MCF 10A (cell line): Measurements from ENCODE around the gene CDK15. TPM values are rescaled to one million over a fixed set of nuclear protein-coding genes. Genes with fewer than 3 reads are reported as not detected.
"Not testable (repeated sequence)": the region's sequence is repeated elsewhere in the genome, so short reads cannot be mapped to it uniquely, and the experiment has no call there.

Experiments used
- BruUV-seq: library from RNA; stranded (reverse); fragments of 400-500 nt; replicated peaks from 2 replicates; lab custom pipeline; 2021; lab: Mats Ljungman, UMichigan
- CTCF ChIA-PET: fragments of 300-600 bp; sonication (Branson Sonifier 250); formaldehyde crosslinking; extraction: SDS; loops from one replicate; lab custom pipeline; 2021; ENCODE audit warnings: antibody characterized with exemption, inconsistent platforms; lab: Yijun Ruan, JAX
- POLR2A ChIA-PET: fragments of 300-600, 350-650 bp; sonication (Branson Sonifier 250); formaldehyde crosslinking; extraction: SDS; loops from one replicate; lab custom pipeline; 2020; ENCODE audit warnings: antibody characterized with exemption, inconsistent platforms; lab: Yijun Ruan, JAX
- DNase-seq: peaks from one replicate; pipeline ENCODE4 v3.0.0-alpha.2; 2018; ENCODE audit not compliant: unreplicated experiment
- H3K27ac Mint-ChIP-seq: one replicate; pipeline ENCODE4 v1.8.0; 2022; ENCODE audit warnings: mild to moderate bottlenecking, low read depth, mixed read lengths; ENCODE audit not compliant: unreplicated experiment
- H3K27me3 Mint-ChIP-seq: one replicate; pipeline ENCODE4 v1.8.0; 2022; ENCODE audit warnings: mixed read lengths; ENCODE audit not compliant: insufficient read depth, unreplicated experiment
- H3K36me3 Mint-ChIP-seq: one replicate; pipeline ENCODE4 v1.8.0; 2022; ENCODE audit warnings: mild to moderate bottlenecking, moderate library complexity, mixed read lengths; ENCODE audit not compliant: insufficient read depth, unreplicated experiment
- H3K4me1 Mint-ChIP-seq: one replicate; pipeline ENCODE4 v1.8.0; 2022; ENCODE audit warnings: mixed read lengths; ENCODE audit not compliant: insufficient read depth, unreplicated experiment
- H3K4me3 Mint-ChIP-seq: one replicate; pipeline ENCODE4 v1.8.0; 2022; ENCODE audit warnings: mild to moderate bottlenecking, moderate library complexity, mixed read lengths; ENCODE audit not compliant: unreplicated experiment
- H3K9me3 Mint-ChIP-seq: one replicate; pipeline ENCODE4 v1.8.0; 2022; ENCODE audit warnings: mixed read lengths; ENCODE audit not compliant: unreplicated experiment
- CTCF ChIP-seq: fragments of 200-600 bp; IDR thresholded peaks from one replicate; pipeline ENCODE4 v1.8.0; 2022; ENCODE audit warnings: antibody characterized with exemption, mild to moderate bottlenecking; ENCODE audit not compliant: unreplicated experiment
- intact Hi-C: fragments of 100-400 bp; cut with micrococcal nuclease; formaldehyde crosslinking; loops from 2 replicates; pipeline ENCODE4 v1.14.1; 2022
- total RNA-seq: library from RNA; stranded (reverse); gene quantifications from 2 replicates; pipeline ENCODE4 v1.2.3, GENCODE V29; 2022

Gene CDK15
- total RNA-seq, 1 experiment from 2014 or later = not detected

DNA sequence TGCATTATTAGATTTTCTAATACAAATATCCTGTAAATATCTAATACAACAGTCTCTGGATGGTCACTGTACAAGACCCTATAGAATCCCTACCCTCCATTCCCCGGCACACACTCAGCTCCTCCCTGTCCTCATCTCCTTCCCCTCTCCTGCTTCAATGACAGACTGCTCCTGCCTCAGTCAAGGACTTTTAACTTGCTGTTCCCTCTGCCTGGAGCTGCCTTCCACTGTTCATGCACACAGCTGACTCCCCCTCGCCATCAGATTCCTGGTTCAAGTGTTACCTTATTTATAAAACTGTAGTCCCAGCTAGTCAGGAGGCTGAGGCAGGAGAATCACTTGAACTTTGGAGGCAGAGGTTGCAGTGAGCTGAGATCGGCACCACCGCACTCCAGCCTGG lies 3.3 kb downstream of the CDK15 start:
- no TSS peak for BruUV-seq
- Mint-ChIP-seq H3K27me3 (no peaks in the 10 kb centered on the region), H3K36me3 (no peaks in the 10 kb centered on the region), H3K4me3 (no peak overlapping the region), H3K9me3 (no peaks in the 10 kb centered on the region), H3K27ac (no peak overlapping the region), H3K4me1 (no peaks in the 10 kb centered on the region)
- ChIA-PET POLR2A (no interaction called here), CTCF (interaction anchor here (0.8 kb wide), 1 partner anchor 13 kb away, joined by 3 read pairs; no protein-coding TSS in a partner anchor)
- no peak for TF ChIP-seq CTCF
- DNase-seq = no peak
- intact Hi-C loops = no loop called here

DNA sequence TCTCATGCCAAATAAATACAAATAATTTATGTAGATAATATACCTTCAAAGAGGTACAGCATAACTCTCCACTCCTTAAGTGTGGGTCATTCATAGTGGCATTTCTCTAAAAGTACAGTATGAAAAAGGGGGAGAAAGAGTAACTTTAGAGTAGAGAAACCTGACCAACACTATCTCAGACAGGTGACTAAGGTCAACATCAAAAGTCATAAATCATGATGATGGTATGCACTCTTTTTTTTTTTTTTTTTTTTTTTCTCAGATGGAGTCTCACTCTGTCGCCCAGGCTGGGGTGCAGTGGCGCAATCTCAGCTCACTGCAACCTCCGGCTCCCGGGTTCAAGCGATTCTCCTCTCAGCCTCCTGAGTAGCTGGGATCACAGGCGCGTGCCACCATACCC lies 4.3 kb downstream of the CDK15 start:
- H3K9me3 Mint-ChIP-seq, H3K4me1 Mint-ChIP-seq, H3K27me3 Mint-ChIP-seq, H3K27ac Mint-ChIP-seq, BruUV-seq, H3K4me3 Mint-ChIP-seq, DNase-seq, CTCF ChIA-PET, intact Hi-C loops, H3K36me3 Mint-ChIP-seq, POLR2A ChIA-PET: not testable (repeated sequence)

- TF ChIP-seq CTCF = no peak
- ChIA-PET CTCF (interaction anchor here (0.7 kb wide), 1 partner anchor 290 kb away, joined by 3 read pairs; no protein-coding TSS in a partner anchor), POLR2A (no interaction called here)
- H3K36me3 Mint-ChIP-seq = no peaks in the 10 kb centered on the region
- no peaks in the 10 kb centered on the region for H3K27me3 Mint-ChIP-seq
- BruUV-seq = no TSS peak
- H3K27ac Mint-ChIP-seq = no peak overlapping the region
- H3K9me3 Mint-ChIP-seq = no peaks in the 10 kb centered on the region
- DNase-seq = no peak
- H3K4me3 Mint-ChIP-seq = no peak overlapping the region
- intact Hi-C loops = no loop called here
- H3K4me1 Mint-ChIP-seq = no peaks in the 10 kb centered on the region
Observed at GRCh38 chr2:201813996-201814760, 7.8 kb downstream of the CDK15 start.

GRCh38 chr2:201816657-201817575 lies 10.6 kb downstream of the CDK15 start:
- Mint-ChIP-seq H3K27me3 (no peaks in the 10 kb centered on the region), H3K9me3 (no peaks in the 10 kb centered on the region), H3K4me3 (no peak overlapping the region), H3K4me1 (no peaks in the 10 kb centered on the region), H3K27ac (no peak overlapping the region), H3K36me3 (no peaks in the 10 kb centered on the region)
- TF ChIP-seq CTCF = no peak
- intact Hi-C loops = no loop called here
- BruUV-seq = no TSS peak
- no peak for DNase-seq
- POLR2A ChIA-PET = interaction anchor here (1.4 kb wide), 1 partner anchor 13 kb away, joined by 3 read pairs; no protein-coding TSS in a partner anchor
- CTCF ChIA-PET = no interaction called here
